NCI-H2196 treated with DMSO at 0.1 percent for 48 hours (cell line): Measurements from ENCODE around the gene TACC2.
A peak's percentile ranks its signal among the peaks of the same experiment; 100 is the strongest.
"Not testable (repeated sequence)": the region's sequence is repeated elsewhere in the genome, so short reads cannot be mapped to it uniquely, and the experiment has no call there.

Experiments
- DNase-seq: peaks from one replicate; lab custom pipeline; 2025; ENCODE audit not compliant: unreplicated experiment; lab: John Stamatoyannopoulos, UW

Gene TACC2

GRCh38 chr10:122021828-122022227 is 32.9 kb downstream of the TACC2 start:
- DNase-seq: no peak

GRCh38 chr10:122022276-122022675 is 33.3 kb downstream of the TACC2 start:
- no peak for DNase-seq

- not testable (repeated sequence) for DNase-seq
Observed at GRCh38 chr10:122023257-122023656, 34.3 kb downstream of the TACC2 start.

- no peak for DNase-seq
Observed at GRCh38 chr10:122029499-122030199, 40.7 kb downstream of the TACC2 start.

- no peak for DNase-seq
Observed at GRCh38 chr10:122030200-122030552, 41.2 kb downstream of the TACC2 start.

GRCh38 chr10:122033224-122033926 is 44.4 kb downstream of the TACC2 start:
- no peak for DNase-seq

- DNase-seq: no peak
Observed at GRCh38 chr10:122034149-122034756, 45.3 kb downstream of the TACC2 start.

- DNase-seq: no peak
Observed at GRCh38 chr10:122040786-122041185, 51.8 kb downstream of the TACC2 start.

GRCh38 chr10:122042836-122043235 is 53.9 kb downstream of the TACC2 start:
- DNase-seq: no peak

- peak; percentile 32 for DNase-seq
Observed at GRCh38 chr10:122044045-122044661, 55.2 kb downstream of the TACC2 start.

GRCh38 chr10:122044713-122045112 is 55.8 kb downstream of the TACC2 start:
- no peak for DNase-seq

GRCh38 chr10:122045212-122045611 is 56.2 kb downstream of the TACC2 start:
- DNase-seq: no peak

- no peak for DNase-seq
Observed at GRCh38 chr10:122047560-122047959, 58.6 kb downstream of the TACC2 start.

- no peak for DNase-seq
Observed at GRCh38 chr10:122049076-122049475, 60.1 kb downstream of the TACC2 start.

GRCh38 chr10:122050311-122050710 is 61.3 kb downstream of the TACC2 start:
- no peak for DNase-seq

GRCh38 chr10:122050811-122051210 is 61.8 kb downstream of the TACC2 start:
- no peak for DNase-seq

GRCh38 chr10:122051609-122052385 is 62.8 kb downstream of the TACC2 start:
- no peak for DNase-seq

GRCh38 chr10:122052701-122053100 is 63.7 kb downstream of the TACC2 start:
- DNase-seq: no peak

- no peak for DNase-seq
Observed at GRCh38 chr10:122053314-122053713, 64.4 kb downstream of the TACC2 start.

GRCh38 chr10:122054048-122055025 is 65.4 kb downstream of the TACC2 start:
- no peak for DNase-seq
